HG03159 (cell line): ENCODE measurements around the gene ZFR2.
"Not testable (repeated sequence)": the region's sequence is repeated elsewhere in the genome, so short reads cannot be mapped to it uniquely, and the experiment has no call there.

Experiments used
- ATAC-seq: cut with Tn5 transposase; IDR thresholded peaks from one replicate; pipeline ENCODE4 v1.9.1; 2021; ENCODE audit warnings: mild to moderate bottlenecking, moderate library complexity; ENCODE audit not compliant: unreplicated experiment

Gene ZFR2

DNA sequence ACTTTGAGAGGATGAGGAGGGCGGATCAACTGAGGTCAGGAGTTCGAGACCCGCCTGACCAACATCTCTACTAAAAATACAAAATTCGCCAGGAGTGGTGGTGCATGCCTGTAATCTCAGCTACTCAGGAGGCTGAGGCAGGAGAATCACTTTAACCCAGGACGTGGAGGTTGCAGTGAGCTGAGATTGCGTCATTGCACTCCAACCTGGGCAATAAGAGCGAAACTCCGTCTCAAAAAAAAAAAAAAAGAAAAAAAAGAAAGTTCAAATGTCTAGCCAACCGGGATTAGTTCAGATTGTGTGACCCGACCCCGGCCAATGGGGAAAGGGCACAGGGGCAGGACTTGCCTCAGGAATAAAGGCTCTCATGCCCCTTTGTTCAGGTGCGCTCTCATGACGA, 5.9 kb upstream of the ZFR2 start:
- not testable (repeated sequence) for ATAC-seq

DNA sequence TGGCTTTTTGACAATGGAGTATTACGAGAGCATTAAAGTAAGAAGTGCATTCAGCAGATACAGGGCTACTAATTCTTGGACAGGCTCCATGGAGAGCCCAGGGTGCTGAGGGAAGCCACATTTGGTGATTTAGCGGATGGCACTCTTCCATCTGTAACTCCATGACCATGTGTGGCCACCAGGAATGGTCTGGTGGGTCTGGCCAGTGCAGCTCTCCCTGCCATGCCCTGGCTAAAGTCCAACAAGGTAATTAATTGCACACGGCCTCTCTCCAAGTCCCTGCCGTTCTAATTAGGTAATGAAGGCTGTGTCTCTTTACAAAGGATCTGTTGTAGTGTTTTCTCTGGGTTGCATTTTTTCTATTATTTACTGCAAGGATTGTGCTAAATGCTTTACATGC, 4.3 kb upstream of the ZFR2 start:
- ATAC-seq: no peak

DNA sequence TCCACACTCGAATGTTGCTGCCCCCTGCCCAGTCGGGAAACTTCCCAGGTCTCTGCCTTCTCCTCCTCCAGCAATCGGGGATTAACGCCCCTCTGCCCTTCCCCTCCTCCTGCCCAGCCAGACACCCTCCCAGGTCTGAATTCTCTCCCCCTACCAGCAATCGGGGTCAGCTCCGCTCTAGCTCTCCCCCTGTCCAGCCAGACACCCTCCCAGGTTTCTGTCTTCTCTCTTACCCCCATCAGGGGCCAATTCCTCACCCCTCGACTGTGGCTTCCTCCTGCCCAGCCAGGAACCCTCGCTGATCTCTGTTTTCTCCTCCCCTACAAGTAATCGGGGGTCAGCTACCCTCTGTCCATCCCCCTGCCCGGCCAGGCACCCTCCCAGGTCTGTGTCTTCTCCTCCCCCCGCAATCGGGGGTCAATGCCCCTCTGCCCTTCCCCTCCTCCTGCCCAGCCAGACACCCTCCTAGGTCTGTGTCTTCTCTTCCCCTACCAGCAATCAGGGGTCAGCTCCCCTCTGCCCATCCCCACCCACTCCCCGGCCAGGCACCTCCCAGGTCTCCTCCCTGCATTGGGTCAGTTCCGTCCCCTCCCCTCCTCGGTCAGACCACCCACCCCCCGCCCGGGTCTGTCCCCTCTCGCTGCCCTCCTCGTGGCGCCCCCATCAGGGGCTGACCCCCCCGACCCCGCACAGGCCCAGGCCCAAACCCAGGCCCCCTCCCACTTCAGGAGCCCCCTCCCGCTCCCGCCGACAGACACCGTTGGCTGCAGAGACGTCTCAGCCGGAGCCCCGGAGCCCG, 668 bp downstream of the ZFR2 start:
- no peak for ATAC-seq

DNA sequence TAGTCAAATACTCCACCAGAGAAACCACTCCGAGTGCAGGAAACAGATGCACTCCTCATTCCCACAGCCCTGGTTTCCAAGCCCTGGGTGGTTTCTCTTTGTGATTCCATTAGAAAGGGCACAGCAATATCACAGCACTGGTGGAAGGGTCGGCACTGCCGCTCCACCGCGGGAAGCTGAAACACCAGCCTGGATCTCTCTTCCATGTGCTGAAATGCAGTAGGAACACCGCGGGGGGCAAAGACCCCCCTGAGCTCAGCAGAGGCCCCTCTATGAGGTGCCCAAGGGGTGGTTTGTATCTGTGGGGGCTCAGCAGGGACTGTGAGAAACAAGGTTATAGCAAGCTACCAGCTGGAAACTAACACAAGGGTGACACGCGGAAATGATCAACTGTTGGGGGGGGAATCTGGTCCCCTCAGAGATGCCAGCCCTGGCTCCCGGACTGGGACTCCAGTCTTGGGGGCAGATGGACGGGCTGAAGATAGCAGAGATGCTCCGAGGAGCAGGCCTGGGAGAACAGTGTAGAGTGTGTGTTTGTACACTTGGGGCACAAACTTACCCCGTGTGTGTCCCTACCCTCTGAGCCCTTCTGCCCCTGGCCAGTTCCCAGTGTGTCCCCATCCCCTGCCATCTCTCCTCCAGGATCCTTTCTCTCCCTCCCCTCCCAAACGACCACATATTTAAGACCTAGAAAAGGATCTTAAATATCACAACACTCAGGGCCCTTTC, 1.8 kb downstream of the ZFR2 start:
- ATAC-seq: no peak

DNA sequence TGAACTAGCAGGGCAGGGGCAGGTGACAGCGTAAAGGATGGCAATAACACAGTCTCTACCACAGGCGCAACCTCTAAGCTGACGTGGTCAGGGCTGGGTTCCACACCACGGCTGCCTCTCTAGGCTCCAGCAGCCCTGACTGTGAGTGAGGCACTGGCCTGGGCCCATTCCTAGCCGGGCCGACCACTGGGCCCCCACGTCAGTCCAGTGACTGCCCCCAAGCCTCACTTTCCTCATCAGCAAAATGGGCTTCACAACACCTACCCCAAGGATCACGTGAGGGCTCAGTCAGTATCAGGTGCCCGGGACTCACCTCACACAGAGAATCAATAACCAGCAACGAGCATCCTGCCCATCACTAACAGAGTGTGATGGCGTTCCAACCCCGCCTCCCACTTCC, 5.2 kb downstream of the ZFR2 start:
- ATAC-seq: no peak

DNA sequence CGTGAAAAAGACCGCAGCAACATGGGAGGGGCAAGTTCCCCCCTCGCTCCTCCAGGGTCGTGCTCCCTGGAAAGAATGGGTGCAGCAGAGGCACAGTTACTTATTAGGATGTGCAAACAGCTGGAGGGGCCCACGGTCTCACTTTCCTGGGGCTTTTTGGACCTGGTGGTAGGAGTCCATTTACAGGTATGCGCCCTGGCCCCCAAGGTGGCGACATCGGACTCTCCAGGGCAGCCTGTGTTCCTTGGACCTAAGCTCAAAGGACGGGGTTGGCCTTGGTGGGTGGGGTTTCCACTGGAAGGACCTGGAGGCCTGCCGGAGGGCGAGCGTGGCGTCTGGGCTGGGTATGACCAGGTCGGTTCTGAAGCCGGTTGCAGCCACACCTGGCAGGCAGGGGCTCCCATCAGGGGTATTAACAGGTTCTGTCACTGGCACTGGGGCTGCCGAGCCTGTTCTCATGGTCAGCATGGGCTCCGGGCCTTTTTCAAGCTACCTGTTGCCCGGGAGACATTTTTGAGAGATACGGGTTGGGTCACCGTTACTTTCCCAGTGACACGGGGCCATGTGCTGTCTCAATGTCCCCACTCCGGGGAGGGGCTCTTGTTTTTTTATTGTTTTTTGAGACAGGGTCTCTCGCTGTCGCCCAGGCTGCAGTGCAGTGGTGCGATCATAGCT, 5.9 kb downstream of the ZFR2 start:
- no peak for ATAC-seq

DNA sequence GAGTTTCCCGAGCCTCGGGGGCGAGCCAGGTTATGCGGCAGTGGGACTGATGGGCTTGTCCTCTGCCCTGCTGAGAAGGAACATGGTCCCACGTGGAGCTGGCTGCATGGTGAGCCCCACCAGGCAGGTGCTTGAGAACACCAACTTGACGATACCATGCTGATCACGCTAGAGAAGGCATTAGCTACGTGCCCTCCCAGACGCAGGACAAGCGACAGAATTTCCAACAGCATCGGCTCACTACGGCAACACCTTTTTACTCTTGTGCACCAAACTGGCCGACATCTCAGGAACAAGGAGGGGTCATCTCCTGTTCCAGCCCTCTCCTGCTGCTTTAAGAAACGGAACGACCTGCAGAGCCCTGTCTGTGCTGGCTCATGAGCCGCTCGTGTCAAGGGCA, 8.3 kb downstream of the ZFR2 start:
- ATAC-seq: no peak

DNA sequence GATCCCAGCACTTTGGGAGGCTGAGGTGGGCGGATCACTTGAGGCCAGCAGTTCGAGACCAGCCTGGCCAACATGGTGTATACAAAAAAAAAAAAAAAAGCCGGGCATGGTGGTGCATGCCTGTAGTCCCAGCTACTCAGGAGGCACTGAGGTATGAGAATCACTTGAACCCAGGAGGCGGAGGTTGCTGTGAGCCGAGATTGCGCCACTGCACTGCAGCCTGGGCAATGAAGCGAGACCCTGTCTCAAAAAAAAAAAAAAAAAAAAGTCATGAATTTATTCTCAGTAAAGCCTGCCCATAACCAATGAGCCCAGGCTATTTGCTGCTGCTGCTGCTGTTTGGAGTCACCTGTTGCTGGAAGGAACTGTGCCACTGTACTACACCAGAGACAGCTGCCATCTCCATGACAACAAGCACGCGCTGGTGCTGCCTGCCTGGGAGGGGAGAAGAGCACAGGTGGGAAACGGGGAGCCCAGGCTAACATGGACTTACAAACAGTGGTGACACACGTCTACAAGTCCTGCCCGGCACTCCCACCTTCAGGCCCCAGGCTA, 11.3 kb downstream of the ZFR2 start:
- no peak for ATAC-seq

DNA sequence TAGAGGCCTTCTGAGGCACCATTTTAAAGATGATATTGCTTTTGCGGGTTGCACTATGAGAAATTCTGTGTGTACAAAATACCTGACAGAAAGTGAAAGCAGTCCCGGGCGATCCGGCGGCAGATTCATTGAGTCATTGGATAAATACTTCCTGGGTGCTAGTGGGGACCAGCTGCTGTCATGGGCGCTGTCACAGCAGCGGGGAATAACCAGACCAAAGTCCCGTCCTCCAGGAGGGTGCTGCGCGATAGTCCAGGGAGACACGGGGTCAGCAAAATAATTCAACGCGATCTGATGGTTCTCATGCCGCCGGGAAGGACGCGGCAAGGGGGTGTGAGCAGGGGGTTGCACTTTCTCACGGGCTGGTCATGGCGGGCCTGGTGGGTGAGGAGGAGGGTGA, 13.5 kb downstream of the ZFR2 start:
- ATAC-seq: no peak

DNA sequence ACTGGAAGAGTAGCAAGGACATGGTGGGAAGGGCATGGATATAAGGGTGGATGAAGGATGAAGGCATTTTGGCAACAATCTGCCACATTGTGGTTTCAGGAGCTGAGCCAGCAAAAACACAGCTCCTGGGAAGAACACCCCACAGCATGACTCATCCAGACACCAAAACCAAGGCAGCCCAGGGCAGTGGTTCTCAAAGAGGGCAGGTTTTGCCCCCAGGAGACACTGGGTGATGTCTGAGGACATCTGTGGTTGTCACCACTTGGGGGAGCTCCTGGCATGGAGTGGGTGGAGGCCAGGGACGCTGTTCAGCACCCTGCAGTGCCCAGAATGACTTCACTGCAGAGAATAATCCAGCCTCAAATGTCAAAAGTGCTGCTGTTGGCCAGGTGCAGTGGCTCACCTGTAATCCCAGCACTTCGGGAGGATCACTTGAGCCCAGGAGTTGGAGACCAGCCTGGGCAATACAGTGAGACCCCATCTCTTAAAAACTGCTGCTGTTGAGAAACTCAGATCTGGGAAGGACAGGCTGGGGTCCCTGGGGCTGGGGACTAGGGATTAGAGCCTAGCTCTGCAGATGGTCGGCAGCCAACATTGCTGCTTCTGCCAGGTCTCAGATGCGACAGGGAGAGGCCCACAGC, 16.1 kb downstream of the ZFR2 start:
- no peak for ATAC-seq

DNA sequence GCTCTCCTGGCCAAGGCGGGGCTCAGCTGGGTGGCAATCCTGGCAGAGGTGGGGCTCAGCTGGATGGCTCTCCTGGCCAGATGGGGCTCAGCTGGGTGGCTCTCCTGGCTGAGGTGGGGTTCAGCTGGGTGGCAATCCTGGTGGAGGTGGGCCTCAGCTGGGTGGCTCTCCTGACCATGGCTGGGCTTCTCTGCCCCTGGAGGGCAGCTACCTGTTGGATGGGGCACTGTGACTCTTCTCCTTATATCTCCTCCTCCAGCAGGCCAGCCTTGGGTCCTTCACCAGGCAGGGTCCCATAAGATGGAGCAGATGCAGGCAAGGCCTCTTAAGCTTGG, 16.7 kb downstream of the ZFR2 start:
- no peak for ATAC-seq

DNA sequence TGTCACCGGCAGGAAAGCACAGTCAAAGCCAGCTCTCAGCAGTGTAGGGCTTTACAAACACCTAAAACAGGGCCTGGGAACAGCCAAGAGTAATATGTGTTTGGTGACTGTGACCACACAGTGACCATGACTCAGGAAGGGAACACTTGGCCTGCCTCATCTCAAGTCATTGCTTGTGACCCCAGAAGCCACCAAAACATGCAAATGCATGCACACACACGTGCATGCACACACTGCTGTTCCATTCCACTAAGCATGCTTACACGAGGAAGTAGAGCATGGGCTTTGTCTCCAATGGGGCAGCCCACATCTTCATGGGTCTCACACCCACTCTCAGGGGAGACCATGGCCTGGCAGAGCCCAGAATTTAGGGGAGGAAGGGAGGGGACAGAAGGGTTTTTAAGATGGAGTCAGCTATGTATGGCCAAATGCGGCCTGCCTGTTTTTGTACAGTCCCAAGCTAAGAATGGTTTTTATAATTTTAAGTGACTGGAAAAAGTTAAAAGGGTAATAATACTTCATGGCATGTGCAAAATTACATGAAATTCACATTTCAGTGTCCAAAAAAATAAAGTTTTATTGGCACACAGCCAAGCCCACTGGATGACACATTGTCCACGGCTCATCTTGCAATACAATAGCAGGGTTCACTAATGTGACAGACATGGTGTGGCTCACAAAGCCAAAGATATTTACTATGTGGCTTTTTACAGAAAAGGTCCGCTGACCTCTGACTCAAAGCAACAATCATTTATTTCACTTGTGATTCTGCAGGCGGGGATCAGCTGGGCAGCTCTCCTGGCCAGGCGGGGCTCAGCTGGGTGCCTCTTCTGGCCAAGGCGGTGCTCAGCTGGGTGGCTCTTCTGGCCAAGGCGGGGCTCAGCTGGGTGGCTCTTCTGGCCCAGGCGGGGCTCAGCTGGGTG, 17.3 kb downstream of the ZFR2 start:
- no peak for ATAC-seq

DNA sequence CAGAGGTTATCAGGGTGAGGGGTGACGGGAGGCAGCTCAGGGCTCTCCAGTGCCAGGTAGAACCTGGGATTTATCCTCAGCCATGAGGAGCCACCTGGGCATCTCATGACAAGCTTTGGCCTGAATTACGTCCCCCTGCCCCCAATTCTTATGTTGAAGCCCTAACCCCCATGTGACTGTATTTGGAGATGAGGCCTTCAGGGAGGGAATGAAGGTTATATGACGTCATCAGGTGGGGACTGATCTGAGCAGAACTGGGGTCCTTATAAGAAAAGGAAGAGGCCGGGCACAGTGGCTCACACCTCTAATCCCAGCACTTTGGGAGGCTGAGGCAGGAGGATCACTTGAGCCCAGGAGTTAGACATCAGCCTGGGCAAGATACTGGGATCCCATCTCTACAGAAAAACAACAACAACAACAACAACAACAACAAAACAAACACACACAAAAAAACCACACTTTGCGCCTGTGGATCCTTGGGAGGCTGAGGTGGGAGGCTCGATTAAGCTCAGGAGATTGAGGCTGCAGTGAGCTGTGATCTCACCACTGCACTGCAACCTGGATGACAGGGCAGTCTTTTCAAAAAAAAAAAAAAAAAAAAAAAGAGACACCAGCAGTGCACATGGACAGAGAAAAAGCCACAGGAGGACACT, 18.4 kb downstream of the ZFR2 start:
- no peak for ATAC-seq

DNA sequence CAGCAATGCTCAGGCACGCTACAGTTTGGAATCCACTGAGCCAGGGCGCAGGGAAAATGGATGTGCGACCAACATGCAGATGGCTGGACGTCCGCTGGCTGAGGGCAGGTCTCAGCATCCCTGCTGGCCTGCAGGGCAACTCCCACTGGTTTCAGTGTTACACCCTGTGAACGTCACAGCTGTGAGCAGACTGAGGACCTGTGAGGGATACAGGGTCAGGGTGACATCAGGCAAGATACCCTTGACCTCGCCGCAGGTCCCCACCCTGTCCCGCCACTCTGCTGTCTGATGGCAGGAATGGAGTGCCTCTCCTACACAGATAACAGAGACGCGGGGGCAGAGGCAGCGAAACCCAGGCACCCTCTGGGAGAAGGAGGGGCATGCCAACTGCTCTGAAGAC, 19.1 kb downstream of the ZFR2 start:
- no peak for ATAC-seq

DNA sequence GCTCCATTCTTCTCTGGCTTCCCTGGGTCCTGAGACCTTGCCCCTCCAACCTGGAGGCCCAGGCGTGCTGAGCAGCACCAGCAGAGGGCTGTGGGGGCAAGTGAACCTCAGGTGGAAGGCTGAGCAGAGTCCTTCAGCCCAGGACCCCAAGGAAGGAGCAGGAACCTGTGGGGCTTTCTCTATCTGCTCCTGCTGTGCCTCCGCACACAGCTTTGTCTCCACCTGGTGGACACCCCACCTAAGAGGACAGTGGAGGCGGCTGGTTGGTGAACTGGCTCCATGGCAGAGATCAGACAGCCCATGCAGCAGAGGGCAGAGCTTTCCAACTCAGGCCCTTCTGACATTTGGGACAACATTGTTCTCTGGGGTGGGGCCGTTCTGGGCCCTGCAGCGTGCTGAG, 19.7 kb downstream of the ZFR2 start:
- ATAC-seq: no peak

DNA sequence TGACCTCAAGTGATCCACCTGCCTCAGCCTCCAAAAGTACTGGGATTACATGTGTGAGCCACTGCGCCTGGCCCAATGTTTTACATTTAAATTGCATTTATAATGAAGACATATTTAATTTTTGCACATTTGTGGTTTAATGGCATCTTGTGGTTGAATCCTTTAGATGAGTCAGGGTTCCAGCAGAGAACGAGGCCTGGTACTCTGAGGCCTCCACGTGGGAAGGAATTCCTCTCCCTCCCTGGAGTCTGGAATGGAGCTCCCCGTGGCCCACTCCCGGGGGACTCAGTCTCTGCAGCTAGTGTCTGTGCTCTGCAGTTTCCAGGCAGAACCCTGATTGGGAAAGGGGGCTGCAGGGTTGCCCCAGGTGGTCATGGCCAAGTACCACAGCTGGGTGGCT, 24.2 kb downstream of the ZFR2 start:
- ATAC-seq: no peak

DNA sequence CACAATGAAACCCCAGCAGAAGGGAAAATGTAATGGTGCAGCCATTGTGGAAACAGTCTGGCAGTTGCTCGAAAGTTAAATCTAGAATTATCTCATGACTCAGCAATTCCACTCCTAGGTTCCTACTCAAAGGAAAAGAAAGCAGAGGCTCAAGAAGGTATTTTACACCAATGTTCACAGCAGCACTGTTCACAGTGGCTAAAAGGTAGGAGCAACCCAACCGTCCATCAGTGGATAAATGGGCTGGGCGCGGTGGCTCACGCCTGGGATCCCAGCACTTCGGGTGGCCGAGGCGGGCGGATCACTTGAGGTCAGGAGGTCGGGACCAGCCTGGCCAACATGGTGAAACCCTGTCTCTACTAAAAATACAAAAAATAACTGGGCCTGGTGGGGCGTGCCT, 25.9 kb downstream of the ZFR2 start:
- no peak for ATAC-seq

DNA sequence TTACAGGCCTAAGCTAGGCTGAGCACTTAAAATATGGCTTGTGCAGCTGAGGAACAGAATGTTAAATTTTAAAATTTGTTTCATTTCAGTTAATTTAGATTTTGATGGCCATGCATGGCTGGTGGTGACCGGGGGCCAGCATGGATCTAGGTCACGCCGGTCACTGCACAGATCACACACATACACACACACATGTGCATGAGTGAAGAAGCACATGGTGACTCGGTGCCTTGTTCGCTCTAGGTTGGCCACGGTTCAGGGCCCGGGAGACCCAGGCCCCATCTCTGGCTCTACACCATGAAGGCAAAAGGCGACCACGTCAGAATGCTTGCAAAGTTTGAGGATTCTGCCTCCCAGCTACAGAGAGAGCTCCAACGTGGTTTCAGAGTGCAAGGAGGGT, 28.0 kb downstream of the ZFR2 start:
- ATAC-seq: no peak

DNA sequence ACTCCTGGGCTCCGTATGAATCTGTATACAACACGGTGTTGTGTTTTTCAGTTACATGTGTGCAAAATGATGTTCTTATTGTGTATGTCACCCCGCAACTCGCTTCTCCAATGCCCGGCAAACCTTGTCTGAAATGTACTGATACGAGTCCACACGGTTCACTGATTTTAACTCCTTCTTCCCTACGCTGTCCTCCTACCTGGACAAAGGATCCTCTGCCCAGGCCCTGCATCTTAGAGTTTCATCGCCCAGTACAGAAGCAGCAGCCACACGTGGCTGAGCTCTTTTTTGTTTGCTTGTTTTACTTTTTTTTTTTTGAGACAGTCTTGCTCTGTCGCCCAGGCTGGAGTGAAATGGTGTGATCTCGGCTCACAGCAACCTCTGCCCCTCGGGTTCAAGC, 28.9 kb downstream of the ZFR2 start:
- no peak for ATAC-seq

DNA sequence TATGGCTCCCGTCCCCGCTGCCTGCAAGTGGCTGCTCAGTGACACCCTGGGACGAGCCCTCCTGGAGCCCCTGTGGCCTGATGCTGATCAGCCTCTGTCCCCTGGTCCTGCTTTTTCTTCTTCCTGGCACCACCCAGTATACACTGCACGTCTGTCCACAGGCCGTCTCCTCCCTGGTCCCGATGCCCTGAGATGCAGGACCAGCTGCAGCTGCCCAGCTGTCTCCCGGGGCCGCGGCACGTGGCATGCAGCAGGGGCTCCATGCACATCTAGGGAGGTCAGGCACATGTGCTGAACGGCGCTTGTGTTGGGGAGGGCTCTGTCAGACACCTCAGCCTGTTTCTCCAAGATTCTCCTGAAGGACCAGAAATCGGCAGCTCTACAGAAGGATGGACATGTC, 30.2 kb downstream of the ZFR2 start:
- no peak for ATAC-seq
